Measurements from ENCODE around the gene SLC25A23. TPM values are rescaled to one million over a fixed set of nuclear protein-coding genes. Genes with fewer than 3 reads are reported as not detected.

SLC25A23 gene
- total RNA-seq, 2 experiments from 2014 or later, result 14.2 to 15.3 TPM

DNA sequence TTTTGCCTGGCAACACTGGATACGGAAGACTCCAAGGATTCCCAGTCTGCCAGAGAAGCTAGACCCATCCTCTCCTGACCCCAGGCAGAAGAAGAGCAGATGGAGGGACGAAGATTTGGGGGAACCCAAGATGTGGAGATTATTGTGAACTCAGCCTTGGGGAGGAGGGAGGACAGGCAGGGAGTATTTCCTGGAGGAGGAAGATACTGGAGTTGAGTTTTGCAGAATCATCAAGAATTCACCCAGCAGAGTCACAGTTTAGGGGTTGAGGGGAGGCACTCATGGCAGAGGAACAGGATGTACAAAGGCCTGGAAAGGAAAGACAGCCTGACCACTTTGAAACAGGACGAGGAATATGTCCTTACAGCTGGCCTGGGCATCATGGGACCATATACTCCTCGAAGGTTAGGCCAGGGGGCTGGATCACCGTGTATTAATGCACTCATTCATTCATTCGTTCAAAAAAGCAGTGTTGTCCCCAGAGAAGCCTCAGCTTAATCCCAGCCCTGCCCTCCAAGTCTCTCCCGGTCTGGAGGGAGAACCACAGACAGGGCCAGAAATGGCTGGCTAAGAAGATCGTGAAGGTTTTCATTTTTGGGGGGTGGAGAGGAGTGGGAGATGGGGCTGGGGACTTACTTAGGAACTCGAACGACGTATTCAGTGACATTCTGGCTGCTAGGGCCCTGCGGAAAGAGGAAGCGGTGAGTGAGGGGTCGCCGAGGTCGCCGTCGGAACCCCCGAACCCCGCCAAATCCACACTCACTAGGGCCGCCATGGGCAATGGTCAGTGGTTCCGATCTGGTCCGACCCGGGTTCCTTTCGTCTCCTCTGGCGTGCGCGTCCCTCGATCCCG, 67.1 kb downstream of the SLC25A23 start:
- CTCF ChIA-PET, result no interaction called here
- POLR2A ChIA-PET, result interaction anchor here (0.5 to 1.3 kb wide), 5 partner anchors 33 to 404 kb away, joined by 3 to 5 read pairs (median 4); partner anchors contain the start of genes DENND1C and KHSRP

Other genes starting within 250 kb of the SLC25A23 start
- gene MLLT1, start 179.8 kb downstream of the SLC25A23 start, total RNA-seq, result 10 to 100 TPM; 59.6 to 70.3 TPM
- gene ACER1, start 126.2 kb downstream of the SLC25A23 start, total RNA-seq, result not detected
- 100 to 1,000 TPM; 209 to 212 TPM for gene CLPP, start 98.3 kb downstream of the SLC25A23 start, total RNA-seq
- gene ALKBH7, start 87.0 kb downstream of the SLC25A23 start, total RNA-seq, result 10 to 100 TPM; 28.3 to 33.8 TPM
- gene PSPN, start 83.9 kb downstream of the SLC25A23 start, total RNA-seq, result 1 to 10 TPM in 1 of 2 experiments, under 1 TPM in 1; 0.99 to 1.2 TPM
- 10 to 100 TPM; 61.5 to 66.6 TPM for gene GTF2F1, start 66.6 kb downstream of the SLC25A23 start, total RNA-seq
- gene KHSRP, start 35.0 kb downstream of the SLC25A23 start, total RNA-seq, result 100 to 1,000 TPM; 453 to 471 TPM
- under 1 TPM; 0.38 to 0.48 TPM for gene SLC25A41, start 26.0 kb downstream of the SLC25A23 start, total RNA-seq
- under 1 TPM; 0.38 to 0.75 TPM for gene CRB3, start 4.5 kb upstream of the SLC25A23 start, total RNA-seq
- gene DENND1C, start 22.0 kb upstream of the SLC25A23 start, total RNA-seq, result 10 to 100 TPM; 59.8 to 61.1 TPM
- gene TUBB4A, start 42.5 kb upstream of the SLC25A23 start, total RNA-seq, result 1 to 10 TPM; 7.4 to 8.9 TPM
- gene TNFSF9, start 71.2 kb upstream of the SLC25A23 start, total RNA-seq, result 1 to 10 TPM; 5.1 to 6.3 TPM
- 10 to 100 TPM; 41.2 to 43.3 TPM for gene CD70, start 131.4 kb upstream of the SLC25A23 start, total RNA-seq
- 100 to 1,000 TPM; 101 to 104 TPM for gene TNFSF14, start 210.4 kb upstream of the SLC25A23 start, total RNA-seq